Neural progenitor cell (in vitro differentiated cells): ENCODE data around the gene CBFB.

ENCODE experiments used
- EZH2 ChIP-seq: fragments of 200-600 bp; sonication (generic); IDR thresholded peaks from 2 replicates; pipeline ENCODE4 v1.6.1; 2017; ENCODE audit warnings: antibody characterized with exemption, mild to moderate bottlenecking, moderate library complexity
- EZH2phosphoT487 ChIP-seq: fragments of 200-600 bp; sonication (generic); IDR thresholded peaks from 2 replicates; pipeline ENCODE4 v1.6.1; 2017; ENCODE audit warnings: antibody characterized with exemption
- TF ChIP-seq, protein P1 (sequence below): fragments of 200-600 bp; sonication (generic); IDR thresholded peaks from 2 replicates; pipeline ENCODE4 v1.5.1; 2017; ENCODE audit warnings: antibody characterized with exemption, mild to moderate bottlenecking

DNA sequence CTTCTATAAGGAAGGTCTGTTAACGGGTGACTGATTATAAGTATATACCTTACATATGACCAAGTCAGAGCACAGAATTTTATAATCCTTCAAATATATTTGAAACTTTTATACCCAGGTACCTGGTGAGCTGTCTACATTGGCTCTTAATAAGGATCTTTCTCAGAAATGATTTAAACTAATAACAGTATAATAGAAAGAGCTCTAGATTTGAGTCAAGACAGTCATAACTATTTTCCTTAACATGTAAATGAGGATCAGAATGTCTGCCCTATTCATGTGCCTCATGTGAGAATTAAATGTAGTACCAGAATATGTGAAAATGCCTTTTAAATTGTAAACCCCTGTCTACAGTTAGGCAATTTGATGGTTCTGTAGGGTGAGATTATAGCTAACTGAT, 14.5 kb downstream of the CBFB start:
- TF ChIP-seq, protein P1, sequence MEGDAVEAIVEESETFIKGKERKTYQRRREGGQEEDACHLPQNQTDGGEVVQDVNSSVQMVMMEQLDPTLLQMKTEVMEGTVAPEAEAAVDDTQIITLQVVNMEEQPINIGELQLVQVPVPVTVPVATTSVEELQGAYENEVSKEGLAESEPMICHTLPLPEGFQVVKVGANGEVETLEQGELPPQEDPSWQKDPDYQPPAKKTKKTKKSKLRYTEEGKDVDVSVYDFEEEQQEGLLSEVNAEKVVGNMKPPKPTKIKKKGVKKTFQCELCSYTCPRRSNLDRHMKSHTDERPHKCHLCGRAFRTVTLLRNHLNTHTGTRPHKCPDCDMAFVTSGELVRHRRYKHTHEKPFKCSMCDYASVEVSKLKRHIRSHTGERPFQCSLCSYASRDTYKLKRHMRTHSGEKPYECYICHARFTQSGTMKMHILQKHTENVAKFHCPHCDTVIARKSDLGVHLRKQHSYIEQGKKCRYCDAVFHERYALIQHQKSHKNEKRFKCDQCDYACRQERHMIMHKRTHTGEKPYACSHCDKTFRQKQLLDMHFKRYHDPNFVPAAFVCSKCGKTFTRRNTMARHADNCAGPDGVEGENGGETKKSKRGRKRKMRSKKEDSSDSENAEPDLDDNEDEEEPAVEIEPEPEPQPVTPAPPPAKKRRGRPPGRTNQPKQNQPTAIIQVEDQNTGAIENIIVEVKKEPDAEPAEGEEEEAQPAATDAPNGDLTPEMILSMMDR = no peak
- TF ChIP-seq EZH2phosphoT487 = no peak
- no peak for TF ChIP-seq EZH2
